Right renal pelvis (tissue), 4 donors: ENCODE data around the gene ARHGAP10. TPM values are rescaled to one million over a fixed set of nuclear protein-coding genes. Genes with fewer than 3 reads are reported as not detected.

Source experiments
- DNase-seq, 4 donors: peaks; one replicate each; pipeline ENCODE4 v3.0.0-alpha.2; 2013; ENCODE audit warnings: low read depth in 4 of 4, low spot score in 3 of 4, missing footprints in 1 of 4
- polyA plus RNA-seq, 4 donors: library from polyadenylated mRNA; unstranded; fragments of 120-200 nt; gene quantifications; one replicate each; pipeline ENCODE4 v1.2.1, GENCODE V29; 2013; ENCODE audit not compliant: insufficient read length in 4 of 4

ARHGAP10 gene
- polyA plus RNA-seq, 4 donors: 19.2 to 21.2 (median 19.8) TPM

GRCh38 chr4:148016063-148016637, 284.3 kb downstream of the ARHGAP10 start:
- no peak for DNase-seq

GRCh38 chr4:148017801-148018200, 285.9 kb downstream of the ARHGAP10 start:
- DNase-seq: no peak

GRCh38 chr4:148021686-148022085, 289.8 kb downstream of the ARHGAP10 start:
- no peak for DNase-seq

GRCh38 chr4:148022975-148023374, 291.1 kb downstream of the ARHGAP10 start:
- no peak for DNase-seq

GRCh38 chr4:148023512-148024181, 291.8 kb downstream of the ARHGAP10 start:
- DNase-seq: no peak

- no peak for DNase-seq
Measured at GRCh38 chr4:148025981-148026380, 294.1 kb downstream of the ARHGAP10 start.

GRCh38 chr4:148027201-148027600, 295.3 kb downstream of the ARHGAP10 start:
- no peak for DNase-seq

GRCh38 chr4:148029781-148030180, 297.9 kb downstream of the ARHGAP10 start:
- no peak for DNase-seq

- no peak for DNase-seq
Measured at GRCh38 chr4:148030193-148030873, 298.4 kb downstream of the ARHGAP10 start.

- DNase-seq: no peak
Measured at GRCh38 chr4:148034813-148035212, 302.9 kb downstream of the ARHGAP10 start.

- no peak for DNase-seq
Measured at GRCh38 chr4:148041606-148042329, 309.9 kb downstream of the ARHGAP10 start.

GRCh38 chr4:148044089-148044911, 312.4 kb downstream of the ARHGAP10 start:
- DNase-seq: no peak

- no peak for DNase-seq
Measured at GRCh38 chr4:148044912-148045352, 313.0 kb downstream of the ARHGAP10 start.

- no peak for DNase-seq
Measured at GRCh38 chr4:148048598-148048997, 316.7 kb downstream of the ARHGAP10 start.

- no peak for DNase-seq
Measured at GRCh38 chr4:148051403-148051802, 319.5 kb downstream of the ARHGAP10 start.

- DNase-seq: no peak
Measured at GRCh38 chr4:148052448-148052847, 320.6 kb downstream of the ARHGAP10 start.

GRCh38 chr4:148053298-148054003, 321.6 kb downstream of the ARHGAP10 start:
- no peak for DNase-seq

GRCh38 chr4:148054275-148054674, 322.4 kb downstream of the ARHGAP10 start:
- no peak for DNase-seq

- no peak for DNase-seq
Measured at GRCh38 chr4:148055844-148056243, 324.0 kb downstream of the ARHGAP10 start.

GRCh38 chr4:148056879-148057278, 325.0 kb downstream of the ARHGAP10 start:
- no peak for DNase-seq
